DMS 273 (cell line): ENCODE data around the gene MAP1LC3A.

Experiments used
- DNase-seq: peaks from one replicate; lab custom pipeline; 2025; ENCODE audit not compliant: unreplicated experiment; lab: John Stamatoyannopoulos, UW

MAP1LC3A gene

DNA sequence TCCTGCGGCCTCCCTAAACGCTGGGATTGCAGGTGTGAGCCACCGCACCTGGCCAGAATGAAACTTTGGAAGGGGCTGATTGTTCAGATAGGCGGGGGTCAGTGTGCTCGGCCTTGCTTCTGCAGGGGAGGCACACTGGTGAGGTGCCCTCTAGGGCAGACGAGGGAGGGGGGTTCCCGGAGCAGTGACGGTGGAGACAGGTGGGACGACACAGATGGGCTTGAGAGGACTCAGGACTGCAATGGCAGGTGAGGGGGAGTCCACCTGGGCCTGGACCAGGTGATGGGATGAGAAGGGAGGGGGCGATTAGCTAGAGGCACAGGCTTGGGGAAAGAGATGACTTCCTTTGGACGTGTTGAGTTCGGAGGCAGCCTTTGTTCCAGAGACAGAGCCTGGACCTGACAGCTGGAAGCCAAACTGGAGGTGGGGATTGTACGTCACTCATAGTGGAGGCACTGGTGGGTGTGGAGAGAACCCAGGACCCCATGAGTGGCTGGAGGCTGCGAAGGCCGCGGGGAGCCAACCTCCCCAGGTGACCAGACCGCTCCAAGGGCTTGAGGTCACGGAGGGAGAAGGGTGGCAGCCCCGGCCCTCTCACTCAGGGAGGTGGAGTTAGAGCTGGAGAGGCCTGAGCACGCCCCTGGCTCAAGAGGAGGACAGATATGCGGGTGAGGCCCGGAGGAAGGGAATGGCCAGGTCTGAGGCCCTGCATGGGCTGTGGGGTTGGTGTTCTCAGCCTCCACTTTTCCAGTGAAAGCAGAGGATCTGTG is 10.5 kb upstream of the MAP1LC3A start:
- no peak for DNase-seq

GRCh38 chr20:34549291-34549928 is 9.1 kb upstream of the MAP1LC3A start:
- DNase-seq = peak; percentile 69

DNA sequence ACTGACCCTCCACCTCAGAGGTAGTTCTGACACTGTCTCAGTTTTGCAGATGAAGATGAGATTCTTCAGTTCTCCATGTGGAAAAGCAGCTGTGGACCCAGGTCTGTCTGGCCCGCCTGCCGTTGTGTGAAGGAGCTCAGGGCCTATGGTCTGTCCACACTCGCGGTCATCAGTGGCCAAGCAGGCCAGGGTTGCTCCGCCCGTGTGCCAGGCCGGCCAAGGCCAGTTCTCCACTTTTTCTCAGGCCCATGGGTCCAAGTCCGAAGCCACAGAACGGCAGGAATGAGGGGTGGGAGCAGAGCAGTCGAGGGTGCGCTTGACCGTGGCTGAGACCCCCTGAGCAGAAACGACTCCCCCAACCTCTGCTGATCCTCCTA is 8.6 kb upstream of the MAP1LC3A start:
- no peak for DNase-seq

- DNase-seq = no peak
These were observed 5.9 kb upstream of the MAP1LC3A start for GRCh38 chr20:34552569-34552968.

DNA sequence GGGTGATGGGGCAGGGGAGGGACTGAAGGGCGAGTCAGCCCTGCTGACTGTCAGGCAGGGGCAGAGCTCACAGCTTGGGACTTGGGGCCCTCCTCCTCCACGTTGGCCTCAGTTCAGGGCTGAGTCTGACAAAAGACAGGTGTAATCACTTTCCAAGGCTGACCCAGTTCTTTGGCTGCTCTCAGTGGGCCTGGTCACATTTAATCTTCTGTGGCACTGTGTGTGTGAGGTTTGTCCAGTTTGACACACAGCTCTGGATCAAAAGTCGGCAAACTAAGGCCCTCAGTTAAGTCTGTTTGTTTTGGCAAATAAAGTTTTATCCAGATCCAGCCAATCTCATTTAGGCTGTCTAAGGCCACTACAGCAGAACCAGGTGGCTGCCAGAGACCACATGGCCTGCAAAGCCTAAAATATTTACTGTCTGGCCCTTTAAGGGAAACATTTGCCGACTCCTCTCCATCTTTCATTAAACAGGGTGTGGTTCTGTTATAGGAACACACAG is 5.1 kb upstream of the MAP1LC3A start:
- DNase-seq = no peak

GRCh38 chr20:34557936-34558319 is 590 bp upstream of the MAP1LC3A start:
- peak; percentile 51 for DNase-seq

- peak; percentile 20 for DNase-seq
These were observed 1.0 kb downstream of the MAP1LC3A start for GRCh38 chr20:34559311-34560140.

GRCh38 chr20:34560141-34560523 is 1.6 kb downstream of the MAP1LC3A start:
- no peak for DNase-seq

- no peak for DNase-seq
These were observed 2.1 kb downstream of the MAP1LC3A start for GRCh38 chr20:34560614-34561013.

DNA sequence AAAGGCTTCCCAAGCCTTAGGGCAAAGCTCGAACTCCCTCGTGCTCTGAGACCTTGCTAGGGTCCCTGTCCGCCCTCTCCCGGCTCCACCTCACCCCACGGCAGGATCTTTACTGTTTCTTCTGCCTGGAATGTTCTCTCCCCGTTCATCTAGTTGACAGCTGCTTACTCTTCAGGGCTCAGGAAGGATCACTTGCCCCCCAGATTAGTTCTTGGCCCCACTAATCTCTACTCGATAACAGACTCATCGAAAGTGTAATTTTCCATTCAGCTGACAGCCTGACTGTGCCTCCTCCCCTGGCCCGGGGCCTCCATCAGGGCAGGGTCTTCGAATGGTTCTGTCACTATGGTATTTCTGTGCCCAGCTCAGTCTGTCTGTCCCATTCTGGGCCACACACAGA is 3.1 kb downstream of the MAP1LC3A start:
- no peak for DNase-seq

- DNase-seq = peak; percentile 88
These were observed 4.1 kb downstream of the MAP1LC3A start for GRCh38 chr20:34562641-34563040.

DNA sequence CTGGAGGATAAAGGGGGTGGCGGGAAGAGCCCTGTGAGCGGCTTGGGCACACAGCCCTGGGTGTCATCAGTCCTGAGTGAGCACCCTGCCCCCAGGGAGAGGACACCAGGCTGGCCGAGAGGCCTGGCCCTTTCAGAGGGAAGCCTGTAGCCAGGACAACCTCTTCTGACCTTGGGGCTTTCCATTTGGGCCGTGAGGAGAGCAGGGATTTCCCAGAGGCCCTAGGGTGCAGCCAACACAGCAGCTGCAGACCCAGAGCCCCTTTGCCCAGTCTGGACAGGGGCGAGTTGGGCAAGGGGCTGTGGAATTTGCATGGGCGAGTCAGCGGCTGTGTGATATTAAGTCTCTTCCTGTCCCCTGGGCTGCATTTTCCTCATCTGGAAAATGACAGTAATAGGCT is 6.3 kb downstream of the MAP1LC3A start:
- DNase-seq = no peak

GRCh38 chr20:34566978-34567891 is 8.7 kb downstream of the MAP1LC3A start:
- no peak for DNase-seq

- no peak for DNase-seq
These were observed 9.7 kb downstream of the MAP1LC3A start for GRCh38 chr20:34567892-34568865.

DNA sequence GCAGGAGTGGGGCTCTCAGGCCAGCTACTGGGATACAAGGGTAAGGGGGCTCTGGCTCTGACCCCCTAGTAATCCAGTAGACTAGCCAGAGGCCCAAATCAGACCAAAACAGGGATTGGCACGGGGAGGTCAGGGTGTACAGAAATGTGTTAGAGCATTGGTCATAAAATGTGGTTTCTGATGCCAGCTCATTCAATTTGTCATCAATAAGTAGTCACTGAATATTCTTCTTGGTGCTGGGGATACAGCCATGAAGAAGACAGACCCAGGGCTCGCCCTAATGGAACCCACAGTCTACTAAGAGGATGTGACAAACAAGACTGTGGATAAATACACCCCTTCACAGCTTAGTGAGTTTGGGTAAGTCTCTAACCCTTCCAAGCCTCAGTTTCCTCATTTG is 11.1 kb downstream of the MAP1LC3A start:
- no peak for DNase-seq

GRCh38 chr20:34570859-34571306 is 12.4 kb downstream of the MAP1LC3A start:
- no peak for DNase-seq

DNA sequence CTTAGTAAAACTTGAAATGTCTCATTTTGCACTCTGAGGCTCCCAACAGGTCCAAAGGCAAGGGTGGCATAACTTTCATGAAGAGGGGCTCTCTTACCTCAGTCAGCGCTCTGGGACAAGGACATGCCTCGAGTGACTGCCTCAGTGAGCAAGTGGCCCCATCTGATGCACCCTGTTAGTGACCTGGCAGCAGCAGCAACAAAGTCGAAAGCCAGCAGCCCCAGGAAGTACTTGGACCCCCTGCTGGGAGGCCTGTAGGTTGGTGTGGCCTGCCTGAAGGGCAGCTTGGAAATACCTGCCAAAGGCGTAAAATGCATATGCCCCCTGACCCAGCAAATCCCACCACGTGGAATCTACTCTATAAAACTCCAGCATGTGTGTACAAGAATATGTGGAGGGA is 13.2 kb downstream of the MAP1LC3A start:
- DNase-seq = no peak

- DNase-seq = no peak
These were observed 15.2 kb downstream of the MAP1LC3A start for GRCh38 chr20:34573541-34574300.

- no peak for DNase-seq
These were observed 15.9 kb downstream of the MAP1LC3A start for GRCh38 chr20:34574426-34574825.
